Activated T-helper 9 cell treated with anti-CD3 and anti-CD28 coated beads, Interleukin-2, amount 50 U/mL, for 16 hours (primary cell): ENCODE data around the gene NSD2.
A peak's percentile ranks its signal among the peaks of the same experiment; 100 is the strongest.
"Not testable (repeated sequence)": the region's sequence is repeated elsewhere in the genome, so short reads cannot be mapped to it uniquely, and the experiment has no call there.

Source experiments
- DNase-seq: peaks from one replicate; pipeline ENCODE4 v3.0.0-alpha.2; 2020; ENCODE audit warnings: low read depth

NSD2 gene

GRCh38 chr4:1842339-1842895 lies 28.8 kb upstream of the NSD2 start:
- no peak for DNase-seq

DNA sequence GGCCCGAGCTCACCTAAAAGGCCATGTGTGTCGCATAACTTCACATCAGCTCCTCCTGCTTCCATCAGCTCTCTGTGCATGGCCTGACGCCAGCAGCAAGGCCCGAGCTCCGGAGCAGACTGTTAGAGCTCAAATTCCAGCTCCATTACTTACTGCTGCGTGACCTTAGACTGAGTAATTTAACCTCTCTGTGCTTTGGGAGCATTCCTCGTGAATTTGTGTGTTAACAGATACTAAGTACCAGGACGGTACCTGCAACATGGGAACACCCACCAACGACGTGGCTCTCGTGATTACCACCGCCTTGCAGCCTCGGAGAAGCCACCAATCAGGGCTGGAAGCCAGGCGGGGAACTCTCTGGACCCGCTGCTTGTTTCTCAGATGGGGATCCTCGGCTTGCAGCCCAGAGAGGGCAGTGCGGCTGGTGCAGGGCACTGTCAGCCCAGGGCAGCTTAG lies 28.2 kb upstream of the NSD2 start:
- DNase-seq = no peak

DNA sequence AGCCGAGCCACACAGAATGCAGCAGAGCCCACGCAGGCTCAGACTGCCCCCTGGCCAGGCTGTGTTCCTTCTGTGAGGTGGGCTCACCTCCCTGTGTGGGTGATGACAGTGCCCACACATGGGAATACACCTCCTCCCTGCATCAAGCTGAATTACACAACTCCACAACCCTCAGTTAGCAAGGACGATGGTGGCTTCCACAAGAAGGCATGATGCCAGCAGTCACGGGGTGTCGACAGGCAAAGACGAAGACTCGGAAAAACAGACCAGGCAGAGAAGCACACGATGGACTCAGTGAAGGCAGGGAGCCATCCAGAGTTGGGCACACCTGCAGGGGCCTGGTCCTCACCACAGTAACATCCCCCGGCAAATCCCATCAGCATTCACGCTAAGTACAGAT lies 27.3 kb upstream of the NSD2 start:
- DNase-seq = no peak

- not testable (repeated sequence) for DNase-seq
These were observed 26.6 kb upstream of the NSD2 start for GRCh38 chr4:1844618-1845017.

- no peak for DNase-seq
These were observed 24.6 kb upstream of the NSD2 start for GRCh38 chr4:1846580-1846979.

DNA sequence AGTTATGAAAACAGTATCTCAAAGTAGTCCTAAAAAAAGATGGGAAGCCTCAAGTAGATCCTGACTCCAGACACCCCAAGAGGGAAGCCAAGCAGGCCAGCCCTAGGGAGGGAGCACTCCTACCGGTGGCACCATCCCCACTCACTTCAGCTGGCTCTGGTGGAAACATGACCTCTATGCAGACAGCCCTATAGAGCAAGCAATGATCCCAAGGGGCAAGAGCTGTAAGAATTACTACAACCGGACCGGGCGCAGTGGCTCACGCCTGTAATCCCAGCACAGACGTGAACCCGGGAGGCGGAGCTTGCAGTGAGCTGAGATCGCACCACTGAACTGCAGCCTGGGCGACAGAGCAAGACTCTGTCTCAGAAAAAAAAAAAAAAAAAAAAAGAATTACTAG lies 20.9 kb upstream of the NSD2 start:
- DNase-seq = no peak

GRCh38 chr4:1851160-1851559 lies 20.0 kb upstream of the NSD2 start:
- DNase-seq = no peak

GRCh38 chr4:1851575-1852410 lies 19.4 kb upstream of the NSD2 start:
- no peak for DNase-seq

- DNase-seq = no peak
These were observed 18.1 kb upstream of the NSD2 start for GRCh38 chr4:1852904-1853623.

DNA sequence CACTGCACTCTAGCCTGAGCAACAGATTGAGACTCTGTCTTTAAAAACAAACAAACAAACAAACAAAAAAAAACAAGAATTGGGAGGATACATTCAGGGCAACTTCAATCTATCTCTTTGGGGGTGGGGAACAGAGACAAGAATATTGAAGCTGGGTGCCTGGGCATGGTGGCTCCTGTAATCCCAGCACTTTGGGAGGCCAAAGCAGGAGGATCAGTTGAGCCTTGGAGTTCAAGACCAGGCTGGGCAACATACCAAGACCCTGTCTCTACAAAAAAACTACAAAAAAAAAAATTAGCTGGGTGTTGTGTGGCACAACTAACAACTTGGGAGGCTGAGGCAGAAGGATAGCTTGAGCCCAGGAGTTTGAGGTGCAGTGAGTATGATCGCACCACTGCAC lies 16.4 kb upstream of the NSD2 start:
- DNase-seq = no peak

DNA sequence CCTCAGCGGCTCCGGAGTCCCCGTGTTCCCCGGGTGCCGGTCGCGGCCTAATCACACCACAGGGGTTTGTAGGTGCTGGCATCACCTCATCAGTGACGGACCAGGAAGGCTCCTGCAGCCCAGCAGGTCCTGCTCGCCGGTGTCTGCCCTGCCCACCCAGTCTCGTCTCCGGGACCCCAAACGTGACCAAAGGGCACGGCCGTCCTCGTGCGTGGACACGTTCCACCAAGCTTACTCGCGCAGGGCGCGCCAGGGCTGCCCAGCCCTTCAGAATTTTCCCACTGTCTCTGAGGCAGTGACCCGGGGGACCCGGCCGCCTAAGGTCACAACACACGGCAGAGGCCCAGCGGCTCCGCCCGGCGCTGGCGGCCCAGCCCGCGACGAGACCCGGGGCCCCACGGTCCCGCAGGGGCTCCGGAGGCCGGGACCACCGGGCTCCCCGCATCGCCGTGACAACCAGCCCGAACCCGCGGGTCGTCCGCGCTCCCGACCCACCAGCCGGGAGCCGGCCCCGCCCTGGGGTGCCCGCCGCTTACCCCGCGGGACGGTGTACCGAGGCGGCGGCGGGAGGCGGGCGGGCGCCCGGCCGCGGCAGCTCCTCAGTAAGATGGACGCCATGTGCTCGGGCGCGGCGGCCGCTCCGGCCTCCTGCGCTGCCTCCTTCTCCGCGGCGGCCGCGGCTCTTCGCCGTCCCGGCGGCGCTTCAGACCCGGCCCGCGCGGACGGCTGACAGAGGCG lies 15.7 kb upstream of the NSD2 start:
- DNase-seq = peak; percentile 11

DNA sequence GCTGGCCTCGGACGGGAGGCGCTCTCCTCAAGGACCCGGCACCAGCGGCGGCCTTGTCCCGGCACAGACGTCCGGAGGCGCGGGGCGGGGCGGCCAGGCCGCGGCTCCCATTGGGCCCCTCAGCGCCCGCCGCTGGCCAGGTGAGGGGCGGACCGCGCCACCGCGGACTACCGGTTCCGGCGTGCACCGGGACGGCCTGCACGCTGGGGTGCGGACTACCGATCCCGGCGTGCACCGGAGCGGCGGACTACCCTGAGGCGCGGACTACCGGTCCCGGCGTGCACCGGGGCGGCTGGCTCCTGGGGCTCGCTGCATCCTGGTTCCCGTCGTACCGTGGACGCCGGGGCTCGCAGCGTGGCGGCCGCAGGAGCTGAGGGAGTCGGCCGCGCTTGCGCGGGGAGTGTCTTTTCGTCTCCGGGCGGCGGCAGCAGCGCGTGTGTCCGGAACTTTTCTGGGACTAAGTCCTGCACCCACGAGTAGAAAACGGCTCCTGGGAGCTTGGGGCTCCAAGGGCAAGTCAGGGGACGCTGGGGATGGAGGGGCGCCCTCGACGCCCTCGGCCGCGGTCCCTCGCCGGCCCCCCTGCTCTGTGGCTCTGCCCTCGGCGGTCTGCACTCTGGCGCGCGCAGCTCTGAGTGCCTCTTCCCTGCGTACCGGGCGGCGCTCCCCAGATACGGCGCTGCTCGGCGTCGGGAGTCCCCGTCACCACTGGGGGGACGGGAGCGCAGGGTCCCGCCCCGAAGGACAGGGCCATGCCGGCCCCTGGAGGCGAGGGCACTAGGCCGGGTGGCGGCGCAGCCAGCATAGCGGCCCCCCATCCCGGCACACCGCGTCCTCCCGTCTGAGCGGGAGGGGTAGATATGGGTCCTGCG lies 14.9 kb upstream of the NSD2 start, which contains the start of gene LETM1:
LETM1 (minus strand) TSS at position 86 of the 872 bp plus-strand sequence. CDS start 206 bp downstream, outside the sequence.
- peak; percentile 91 for DNase-seq

DNA sequence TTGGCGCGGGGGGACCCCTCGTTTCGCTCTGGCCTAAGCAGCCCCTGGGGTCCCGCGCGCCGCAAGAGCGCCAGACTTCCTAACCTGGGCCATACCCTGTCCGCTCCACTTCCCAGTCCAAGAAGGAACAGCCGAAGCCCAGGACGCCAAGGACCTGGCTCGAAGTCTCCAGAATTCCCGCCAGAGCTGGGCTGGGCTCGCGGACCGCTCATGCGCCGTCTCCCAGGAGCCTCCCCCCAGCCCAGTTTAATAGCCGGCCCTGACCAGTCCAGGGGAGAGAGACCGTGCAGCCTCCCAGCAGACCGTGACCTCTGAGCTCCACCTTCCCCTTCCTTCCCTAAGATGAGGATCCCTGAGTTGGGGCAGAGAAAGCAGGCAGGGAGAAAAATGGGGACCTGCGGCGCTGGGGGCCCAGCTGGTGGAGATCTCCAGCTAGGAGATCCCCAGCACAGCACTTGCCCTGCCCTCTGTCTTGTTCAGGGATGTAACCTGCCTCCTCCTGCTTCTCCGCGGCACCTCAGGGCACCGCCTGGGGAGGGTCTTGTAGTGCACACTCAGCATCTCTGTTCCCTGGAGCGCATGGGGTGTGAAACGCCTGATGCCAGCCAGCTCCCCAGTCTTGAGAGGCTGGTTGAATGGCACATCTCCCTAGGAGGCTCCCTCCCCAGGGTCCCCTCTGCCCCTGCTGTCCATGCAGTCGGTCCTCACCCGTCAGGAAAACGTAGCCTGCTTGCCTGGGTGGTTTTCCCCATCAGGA lies 14.1 kb upstream of the NSD2 start:
- DNase-seq = no peak

DNA sequence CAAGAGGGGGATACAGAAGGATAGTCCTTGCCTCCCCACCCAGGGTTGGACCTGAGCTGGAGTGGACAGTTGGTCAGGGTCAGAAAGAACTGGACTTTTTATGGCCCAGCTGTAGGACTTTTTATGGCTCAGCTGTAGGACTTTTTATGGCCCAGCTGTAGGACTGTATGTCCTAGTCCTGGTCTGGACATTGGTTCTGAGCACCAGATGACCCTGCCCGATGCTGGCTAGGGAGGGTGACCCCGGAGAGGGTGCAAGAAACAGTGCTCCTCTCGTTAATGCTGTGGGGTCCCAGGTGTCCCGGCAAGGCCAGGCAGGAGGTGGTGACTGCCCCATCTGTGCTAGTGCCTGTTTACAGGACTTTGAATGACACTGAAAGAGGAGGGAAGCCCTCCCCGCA lies 13.3 kb upstream of the NSD2 start:
- no peak for DNase-seq

DNA sequence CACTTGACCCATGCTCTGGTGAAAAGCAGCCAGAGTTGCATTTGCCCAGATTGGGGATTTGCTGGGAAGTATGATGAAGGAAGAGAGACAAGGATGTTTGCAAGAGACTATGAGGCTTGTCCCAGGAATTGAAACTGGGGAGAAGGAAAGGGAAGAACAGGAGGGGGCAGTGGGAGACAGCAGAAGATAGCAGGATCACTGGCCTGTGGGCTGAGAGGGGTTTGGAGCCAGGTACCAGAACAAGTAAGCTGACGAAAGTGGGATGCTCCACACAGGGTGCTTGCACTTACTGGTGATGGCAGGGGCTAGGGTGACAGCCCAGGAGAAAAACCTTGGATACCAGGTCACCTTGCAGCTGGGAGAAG lies 11.8 kb upstream of the NSD2 start:
- DNase-seq = no peak

GRCh38 chr4:1862055-1862911 lies 8.9 kb upstream of the NSD2 start:
- no peak for DNase-seq

DNA sequence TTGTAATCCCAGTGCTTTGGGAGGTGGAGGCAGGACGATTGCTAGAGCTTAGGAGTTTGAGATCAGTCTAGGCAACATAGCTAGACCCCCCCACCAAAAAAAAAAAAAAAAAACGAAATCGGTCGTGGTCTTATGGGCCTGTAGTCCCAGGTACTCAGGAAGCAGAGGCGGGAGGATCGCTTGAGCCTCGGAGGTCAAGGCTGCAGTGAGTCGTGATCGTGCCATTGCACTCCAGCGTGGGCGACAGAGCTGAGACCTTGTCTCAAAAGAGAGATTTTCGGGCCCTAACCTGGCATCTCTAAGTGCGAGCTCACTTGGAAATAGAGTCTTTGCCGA lies 8.3 kb upstream of the NSD2 start:
- no peak for DNase-seq

DNA sequence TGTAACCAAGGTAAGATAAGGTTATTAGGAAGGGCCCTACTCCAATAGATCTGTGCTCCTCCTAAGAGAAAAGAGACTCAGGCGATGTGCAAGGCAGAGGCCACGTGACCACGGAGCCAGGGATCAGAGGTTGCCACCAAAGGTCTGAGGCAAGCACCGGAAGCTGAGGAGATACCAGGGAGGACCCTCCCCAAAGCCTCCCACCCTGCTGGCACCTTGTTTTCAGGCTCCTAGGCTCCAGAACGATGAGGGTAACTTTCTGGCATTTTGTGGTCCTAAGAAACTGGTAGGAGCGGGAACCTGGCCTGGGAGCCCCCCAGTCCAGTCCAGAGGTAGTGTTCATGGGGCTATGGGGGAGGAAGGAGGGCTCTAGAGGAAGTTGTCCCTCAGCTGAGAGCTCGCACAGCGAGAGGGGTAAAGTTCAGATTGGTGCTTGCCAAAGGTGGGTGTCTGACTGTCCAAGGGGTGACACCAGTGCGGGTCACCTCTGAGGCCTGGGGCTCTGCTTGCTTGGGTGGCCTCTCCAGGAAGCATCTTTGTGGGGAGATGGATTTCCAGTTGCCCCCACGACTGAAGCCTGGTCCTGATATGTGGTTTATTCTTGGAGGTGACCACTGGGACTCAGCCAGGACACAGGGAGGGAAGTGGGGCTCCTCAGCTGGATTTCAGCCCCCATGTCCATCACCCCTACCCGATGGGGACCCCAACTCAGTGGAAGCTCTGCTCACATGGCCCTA lies 7.7 kb upstream of the NSD2 start:
- no peak for DNase-seq
